Calu3 (cell line): ENCODE measurements around the gene FOXD3. TPM values are rescaled to one million over a fixed set of nuclear protein-coding genes. Genes with fewer than 3 reads are reported as not detected.

Experiments used
- BruUV-seq: library from RNA; stranded (reverse); fragments of 400-500 nt; replicated peaks from 2 replicates; lab custom pipeline; 2021; lab: Mats Ljungman, UMichigan
- CTCF ChIA-PET: fragments of 300-600 bp; sonication (Branson Sonifier 250); formaldehyde crosslinking; loops from one replicate; lab custom pipeline; 2022; ENCODE audit warnings: antibody characterized with exemption; lab: Charles Lee
- DNase-seq: peaks from one replicate; pipeline ENCODE4 v3.0.0; 2022
- H3K27ac Mint-ChIP-seq: one replicate; pipeline ENCODE4 v1.8.0; 2022; ENCODE audit warnings: mixed read lengths; ENCODE audit not compliant: unreplicated experiment
- H3K27me3 Mint-ChIP-seq: one replicate; pipeline ENCODE4 v1.8.0; 2022; ENCODE audit warnings: mixed read lengths; ENCODE audit not compliant: unreplicated experiment
- H3K36me3 Mint-ChIP-seq: one replicate; pipeline ENCODE4 v1.8.0; 2022; ENCODE audit warnings: mild to moderate bottlenecking, moderate library complexity, mixed read lengths; ENCODE audit not compliant: insufficient read depth, unreplicated experiment
- H3K4me1 Mint-ChIP-seq: one replicate; pipeline ENCODE4 v1.8.0; 2022; ENCODE audit warnings: mild to moderate bottlenecking, low read depth, mixed read lengths; ENCODE audit not compliant: unreplicated experiment
- H3K4me3 Mint-ChIP-seq: one replicate; pipeline ENCODE4 v1.8.0; 2022; ENCODE audit warnings: mild to moderate bottlenecking, low read depth, moderate library complexity, mixed read lengths; ENCODE audit not compliant: unreplicated experiment
- H3K9me3 Mint-ChIP-seq: one replicate; pipeline ENCODE4 v1.8.0; 2022; ENCODE audit warnings: low read depth, mixed read lengths; ENCODE audit not compliant: unreplicated experiment
- intact Hi-C: fragments of 100-400 bp; cut with micrococcal nuclease; formaldehyde crosslinking; loops from one replicate; pipeline ENCODE4 v1.10.0; 2022; ENCODE audit not compliant: unreplicated experiment
- total RNA-seq: library from RNA; stranded (reverse); gene quantifications from 2 replicates; pipeline ENCODE4 v1.2.3, GENCODE V29; 2022
- TF ChIP-seq, protein P1 (sequence below): fragments of 200-600 bp; IDR thresholded peaks from one replicate; pipeline ENCODE4 v1.8.0; 2022; ENCODE audit warnings: antibody characterized with exemption; ENCODE audit not compliant: unreplicated experiment

The FOXD3 gene
- total RNA-seq, 1 experiment from 2014 or later = 0.28 TPM

DNA sequence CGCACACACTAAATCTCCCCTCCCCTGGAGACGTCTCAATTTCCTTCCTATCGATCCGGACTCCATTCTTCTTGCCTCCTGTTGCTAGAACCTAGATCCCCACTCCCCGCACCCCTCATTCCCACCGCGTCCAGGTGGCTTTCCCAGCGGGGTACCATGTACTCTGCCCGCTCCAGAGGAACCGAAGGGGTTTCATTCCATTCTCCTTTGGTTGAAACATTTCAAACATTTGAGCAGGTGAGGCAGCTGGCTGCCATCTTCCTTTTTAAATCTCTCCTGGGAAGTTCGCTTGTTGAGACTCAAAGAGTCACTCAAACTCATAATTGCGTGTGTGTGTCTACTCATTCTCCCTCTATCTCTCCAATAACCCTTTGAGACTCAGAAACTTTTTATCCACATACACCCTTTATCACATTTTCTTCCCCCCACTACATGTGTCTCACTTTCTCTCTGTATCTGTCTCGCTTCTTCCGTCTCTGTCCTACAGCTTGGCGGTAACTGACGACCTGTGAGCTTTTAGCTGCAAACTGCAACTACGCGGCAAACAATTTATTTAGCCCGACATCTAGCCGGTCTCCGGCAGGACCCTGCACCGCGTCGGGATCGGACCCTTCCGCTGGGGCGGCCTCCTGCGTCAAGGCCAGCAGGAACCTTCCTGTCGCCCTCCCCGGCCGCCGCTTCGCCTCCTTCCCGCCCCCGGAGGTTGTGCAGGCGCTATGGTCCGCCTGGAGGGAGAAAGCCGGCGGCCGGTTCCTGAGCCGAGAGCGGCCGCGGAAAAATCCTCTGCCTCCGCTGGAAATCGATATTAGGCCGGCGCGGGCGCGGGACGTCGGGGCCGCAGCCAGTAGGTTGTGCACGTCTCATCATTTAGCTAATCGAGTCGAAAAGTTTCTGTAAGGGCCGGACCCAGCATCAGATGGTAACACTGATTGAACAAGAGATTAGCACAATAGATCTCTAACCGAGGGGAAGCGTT is 3.0 kb upstream of the FOXD3 start:
- CTCF ChIA-PET = interaction anchor here (0.6 kb wide), 1 partner anchor 105 kb away, joined by 3 read pairs; no protein-coding TSS in a partner anchor
- no peak overlapping the region for H3K27ac Mint-ChIP-seq
- H3K4me1 Mint-ChIP-seq = peaks cover 8% of the 10 kb centered on the region
- no peak for DNase-seq
- no peaks in the 10 kb centered on the region for H3K9me3 Mint-ChIP-seq
- intact Hi-C loops = loop anchor here (5.0 kb wide), 1 partner anchor 218 kb away; no protein-coding TSS in a partner anchor
- H3K27me3 Mint-ChIP-seq = peaks cover 24% of the 10 kb centered on the region
- no TSS peak for BruUV-seq
- TF ChIP-seq, protein P1, sequence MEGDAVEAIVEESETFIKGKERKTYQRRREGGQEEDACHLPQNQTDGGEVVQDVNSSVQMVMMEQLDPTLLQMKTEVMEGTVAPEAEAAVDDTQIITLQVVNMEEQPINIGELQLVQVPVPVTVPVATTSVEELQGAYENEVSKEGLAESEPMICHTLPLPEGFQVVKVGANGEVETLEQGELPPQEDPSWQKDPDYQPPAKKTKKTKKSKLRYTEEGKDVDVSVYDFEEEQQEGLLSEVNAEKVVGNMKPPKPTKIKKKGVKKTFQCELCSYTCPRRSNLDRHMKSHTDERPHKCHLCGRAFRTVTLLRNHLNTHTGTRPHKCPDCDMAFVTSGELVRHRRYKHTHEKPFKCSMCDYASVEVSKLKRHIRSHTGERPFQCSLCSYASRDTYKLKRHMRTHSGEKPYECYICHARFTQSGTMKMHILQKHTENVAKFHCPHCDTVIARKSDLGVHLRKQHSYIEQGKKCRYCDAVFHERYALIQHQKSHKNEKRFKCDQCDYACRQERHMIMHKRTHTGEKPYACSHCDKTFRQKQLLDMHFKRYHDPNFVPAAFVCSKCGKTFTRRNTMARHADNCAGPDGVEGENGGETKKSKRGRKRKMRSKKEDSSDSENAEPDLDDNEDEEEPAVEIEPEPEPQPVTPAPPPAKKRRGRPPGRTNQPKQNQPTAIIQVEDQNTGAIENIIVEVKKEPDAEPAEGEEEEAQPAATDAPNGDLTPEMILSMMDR = no peak
- H3K36me3 Mint-ChIP-seq = peaks cover 26% of the 10 kb centered on the region
- H3K4me3 Mint-ChIP-seq = no peak overlapping the region

GRCh38 chr1:63320022-63320721 is 2.2 kb upstream of the FOXD3 start:
- CTCF ChIA-PET = interaction anchor here (0.6 kb wide), 1 partner anchor 104 kb away, joined by 3 read pairs; no protein-coding TSS in a partner anchor
- no TSS peak for BruUV-seq
- H3K4me3 Mint-ChIP-seq = no peak overlapping the region
- TF ChIP-seq, protein P1 = no peak
- no peak overlapping the region for H3K27ac Mint-ChIP-seq
- H3K36me3 Mint-ChIP-seq = peaks cover 26% of the 10 kb centered on the region
- H3K4me1 Mint-ChIP-seq = peaks cover 8% of the 10 kb centered on the region
- DNase-seq = no peak
- H3K27me3 Mint-ChIP-seq = peaks cover 28% of the 10 kb centered on the region
- intact Hi-C loops = no loop called here
- H3K9me3 Mint-ChIP-seq = no peaks in the 10 kb centered on the region

- intact Hi-C loops = no loop called here
- DNase-seq = no peak
- H3K9me3 Mint-ChIP-seq = no peaks in the 10 kb centered on the region
- peaks cover 26% of the 10 kb centered on the region for H3K36me3 Mint-ChIP-seq
- TF ChIP-seq, protein P1 = no peak
- no TSS peak for BruUV-seq
- H3K27me3 Mint-ChIP-seq = peaks cover 39% of the 10 kb centered on the region
- H3K4me1 Mint-ChIP-seq = peaks cover 8% of the 10 kb centered on the region
- H3K4me3 Mint-ChIP-seq = peak overlapping the region; percentile 68
- CTCF ChIA-PET = interaction anchor here (0.6 kb wide), 1 partner anchor 216 kb away, joined by 3 read pairs; no protein-coding TSS in a partner anchor
- peak overlapping the region; percentile 71 for H3K27ac Mint-ChIP-seq
These were observed 1.1 kb upstream of the FOXD3 start for GRCh38 chr1:63321066-63321784.

- peaks cover 26% of the 10 kb centered on the region for H3K36me3 Mint-ChIP-seq
These were observed 618 bp upstream of the FOXD3 start for GRCh38 chr1:63321785-63322113.

More at GRCh38 chr1:63321785-63322113, 618 bp upstream of the FOXD3 start:
- intact Hi-C loops = no loop called here
- no peak for DNase-seq
- Mint-ChIP-seq H3K27me3 (peaks cover 44% of the 10 kb centered on the region), H3K9me3 (no peaks in the 10 kb centered on the region), H3K4me1 (peaks cover 8% of the 10 kb centered on the region), H3K27ac (peak overlapping the region; percentile 71), H3K4me3 (peak overlapping the region; percentile 68)
- BruUV-seq = TSS peak; percentile 33
- TF ChIP-seq, protein P1 = no peak
- CTCF ChIA-PET = interaction anchor here (0.6 kb wide), 1 partner anchor 216 kb away, joined by 3 read pairs; no protein-coding TSS in a partner anchor
